HepG2 (cell line): ENCODE data around the gene CIAO3. TPM values are rescaled to one million over a fixed set of nuclear protein-coding genes. Genes with fewer than 3 reads are reported as not detected.

Experiments used
- BRD4 ChIP-seq: sonication (generic); formaldehyde crosslinking; IDR thresholded peaks from 2 replicates; pipeline ENCODE4 v1.4.0; 2020; ENCODE audit warnings: missing genetic modification reagents
- CBFB ChIP-seq: sonication (generic); formaldehyde crosslinking; IDR thresholded peaks from 2 replicates; pipeline ENCODE4 v1.4.0; 2020; ENCODE audit warnings: missing genetic modification reagents
- CENPBD1 ChIP-seq: sonication (generic); formaldehyde crosslinking; IDR thresholded peaks from 2 replicates; pipeline ENCODE4 v1.8.0; 2022; ENCODE audit warnings: missing genetic modification reagents, low read depth, mild to moderate bottlenecking, borderline replicate concordance
- DMTF1 ChIP-seq: sonication (generic); formaldehyde crosslinking; IDR thresholded peaks from 2 replicates; pipeline ENCODE4 v1.4.0; 2020; ENCODE audit warnings: mild to moderate bottlenecking, missing genetic modification reagents
- FOXK2 ChIP-seq: fragments of 450-650 bp; IDR thresholded peaks from 2 replicates; pipeline ENCODE4 v1.6.1; 2016
- GRHL1 ChIP-seq: sonication (generic); formaldehyde crosslinking; conservative IDR thresholded peaks from 2 replicates; pipeline ENCODE4 v1.8.0; 2022; ENCODE audit warnings: missing genetic modification reagents
- HHEX ChIP-seq: IDR thresholded peaks from 2 replicates; pipeline ENCODE4 v1.6.1; 2016; ENCODE audit warnings: control low read depth
- MLX ChIP-seq: IDR thresholded peaks from 2 replicates; pipeline ENCODE4 v1.6.1; 2016
- MTERF4 ChIP-seq: sonication (generic); formaldehyde crosslinking; IDR thresholded peaks from 2 replicates; pipeline ENCODE4 v1.8.0; 2023; ENCODE audit warnings: mild to moderate bottlenecking, missing genetic modification reagents
- RCOR2 ChIP-seq: IDR thresholded peaks from 2 replicates; pipeline ENCODE4 v1.6.1; 2016; ENCODE audit warnings: missing biosample characterization, missing genetic modification reagents
- RORA ChIP-seq: sonication (generic); formaldehyde crosslinking; IDR thresholded peaks from 2 replicates; pipeline ENCODE4 v1.5.0; 2020; ENCODE audit warnings: mild to moderate bottlenecking, missing genetic modification reagents, moderate library complexity
- SOX6 ChIP-seq, 2 experiments: fragments of 450-650 bp in 1 of 2; sonication (generic) in 1 of 2; formaldehyde crosslinking in 1 of 2; IDR thresholded peaks; 2 replicates each; pipeline versions ENCODE4 v1.4.0 to v1.6.1; 2017 to 2020; ENCODE audit warnings: antibody characterized with exemption in 1 of 2, mild to moderate bottlenecking in 1 of 2, missing genetic modification reagents in 1 of 2
- SP4 ChIP-seq: sonication (generic); formaldehyde crosslinking; IDR thresholded peaks from 2 replicates; pipeline ENCODE4 v1.8.1; 2023; ENCODE audit warnings: mild to moderate bottlenecking, missing genetic modification reagents
- ZBTB4 ChIP-seq: sonication (generic); formaldehyde crosslinking; IDR thresholded peaks from 2 replicates; pipeline ENCODE4 v1.4.0; 2020; ENCODE audit warnings: missing genetic modification reagents, mild to moderate bottlenecking, borderline replicate concordance
- ZBTB7A ChIP-seq: sonication (generic); formaldehyde crosslinking; IDR thresholded peaks from 2 replicates; pipeline ENCODE4 v1.8.0; 2022; ENCODE audit warnings: mild to moderate bottlenecking, missing genetic modification reagents
- ZFAT ChIP-seq: sonication (generic); formaldehyde crosslinking; conservative IDR thresholded peaks from 2 replicates; pipeline ENCODE4 v1.8.1; 2023; ENCODE audit warnings: missing genetic modification reagents, inconsistent platforms
- ZNF235 ChIP-seq: sonication (generic); formaldehyde crosslinking; IDR thresholded peaks from 2 replicates; pipeline ENCODE4 v1.8.1; 2023; ENCODE audit warnings: mild to moderate bottlenecking, missing genetic modification reagents, borderline replicate concordance
- ZNF605 ChIP-seq: sonication (generic); formaldehyde crosslinking; IDR thresholded peaks from 2 replicates; pipeline ENCODE4 v1.8.0; 2022; ENCODE audit warnings: mild to moderate bottlenecking, missing genetic modification reagents
- polyA plus RNA-seq, 8 experiments: library from polyadenylated mRNA; depleted of rRNA in 3 of 8; stranded (reverse) in 7 of 8; unstranded in 1 of 8; fragments of >200 nt; fragmentation: Illumina TruSeq in 4 of 8; extraction: Trizol in 4 of 8; gene quantifications; 2 replicates each; pipeline versions ENCODE4 v1.2.1 to v1.2.3, GENCODE V29; 2011 to 2016; ENCODE audit warnings: low read depth in 4 of 8, missing spikeins in 1 of 8, mixed read lengths in 1 of 8; ENCODE audit not compliant: insufficient read depth in 1 of 8
- total RNA-seq, 5 experiments: library from RNA; depleted of rRNA; stranded (reverse); fragments of >200 nt; fragmentation: Illumina TruSeq; extraction: Trizol; gene quantifications; 2 replicates each; pipeline ENCODE4 v1.2.3, GENCODE V29; 2016; ENCODE audit warnings: low read depth in 1 of 5

Gene CIAO3
- total and polyA plus RNA-seq, 2 of the 13 experiments (the other 11 are each of a cell fraction or from before 2014, with no cell fraction given): 21.7 to 25.0 TPM

GRCh38 chr16:700684-701584 lies 39.9 kb downstream of the CIAO3 start (continued):
- no peak for TF ChIP-seq DMTF1
- no peak for TF ChIP-seq BRD4 (CRISPR knock-in tag)
- no peak for TF ChIP-seq ZBTB4 (CRISPR knock-in tag)
- TF ChIP-seq ZFAT: no peak
- no peak for TF ChIP-seq HHEX (CRISPR knock-in tag)
- no peak for TF ChIP-seq SOX6 (IDR thresholded peaks at IDR 0.05)
- no peak for TF ChIP-seq SOX6 (CRISPR knock-in tag; IDR thresholded peaks at IDR 0.05)
- TF ChIP-seq CENPBD1 (CRISPR knock-in tag): no peak
- TF ChIP-seq SP4 (CRISPR knock-in tag): no peak
- TF ChIP-seq CBFB (CRISPR knock-in tag): no peak
- no peak for TF ChIP-seq FOXK2
- TF ChIP-seq MLX (CRISPR knock-in tag): no peak
- TF ChIP-seq RORA (CRISPR knock-in tag): no peak
- TF ChIP-seq MTERF4 (CRISPR knock-in tag): peak; percentile 82; the same call in 1 of the 2 replicates
- TF ChIP-seq ZNF235 (CRISPR knock-in tag): peak; percentile 56; the same call in 1 of the 2 replicates
- TF ChIP-seq GRHL1 (CRISPR knock-in tag): no peak
- no peak for TF ChIP-seq RCOR2
- TF ChIP-seq ZBTB7A (CRISPR knock-in tag): no peak
- TF ChIP-seq ZNF605 (CRISPR knock-in tag): no peak
